OCI-LY3 (cell line): ENCODE data around the gene MRPL28.
"Not testable (repeated sequence)": the region's sequence is repeated elsewhere in the genome, so short reads cannot be mapped to it uniquely, and the experiment has no call there.

Source experiments
- H2AFZ ChIP-seq: fragments of 200-600, 300-600 bp; shearing (Covaris generic); 2 replicates; pipeline ENCODE4 v1.6.0; 2014; ENCODE audit warnings: antibody characterized with exemption, low read depth, low read length
- H3K27ac ChIP-seq: fragments of 200-600, 300-600 bp; sonication (generic); 2 replicates; pipeline ENCODE4 v1.5.1; 2014; ENCODE audit warnings: mild to moderate bottlenecking, low read length, moderate library complexity, mixed read lengths
- H3K27me3 ChIP-seq: fragments of 200-600, 300-600 bp; sonication (generic); 2 replicates; pipeline ENCODE4 v1.6.1; 2014; ENCODE audit warnings: low read depth, low read length, mixed read lengths
- H3K36me3 ChIP-seq: fragments of 200-600, 300-600 bp; sonication (generic); replicated peaks from 2 replicates; pipeline ENCODE3; 2014; ENCODE audit warnings: low read depth, low read length, mixed read lengths
- H3K4me1 ChIP-seq: fragments of 300-600, 200-600 bp; sonication (generic); 2 replicates; pipeline ENCODE4 v1.6.1; 2014; ENCODE audit warnings: low read length, mixed read lengths
- H3K4me2 ChIP-seq: fragments of 200-600, 300-600 bp; sonication (generic); 2 replicates; pipeline ENCODE4 v1.6.1; 2014; ENCODE audit warnings: low read length, mixed read lengths
- H3K4me3 ChIP-seq: fragments of 300-600, 200-600 bp; sonication (generic); 2 replicates; pipeline ENCODE4 v1.5.1; 2014; ENCODE audit warnings: antibody characterized with exemption, mild to moderate bottlenecking, low read length, moderate library complexity
- H3K79me2 ChIP-seq: fragments of 300-600, 200-600 bp; shearing (Covaris generic); 2 replicates; pipeline ENCODE4 v1.6.1; 2014; ENCODE audit warnings: mild to moderate bottlenecking, low read length, mixed read lengths
- H3K9ac ChIP-seq: fragments of 300-600, 200-600 bp; shearing (Covaris generic); 2 replicates; pipeline ENCODE4 v1.6.0; 2014; ENCODE audit warnings: mild to moderate bottlenecking, low read length, moderate library complexity
- H3K9me3 ChIP-seq: fragments of 200-600, 300-600 bp; shearing (Covaris generic); 2 replicates; pipeline ENCODE4 v1.6.1; 2014; ENCODE audit warnings: low read length, mixed read lengths; ENCODE audit not compliant: insufficient read depth
- H4K20me1 ChIP-seq: fragments of 200-600, 300-600 bp; sonication (generic); 2 replicates; pipeline ENCODE4 v1.6.1; 2016; ENCODE audit warnings: low read length, mixed read lengths; ENCODE audit not compliant: insufficient read depth
- CTCF ChIP-seq: fragments of 200-600, 300-600 bp; sonication (generic); IDR thresholded peaks from 2 replicates; pipeline ENCODE4 v1.5.1; 2014; ENCODE audit warnings: antibody characterized with exemption, low read length, low read depth
- EZH2phosphoT487 ChIP-seq: fragments of 200-600 bp; shearing (Covaris generic); IDR thresholded peaks from 2 replicates; pipeline ENCODE4 v1.6.1; 2018; ENCODE audit warnings: antibody characterized with exemption, mixed run types, low read depth

MRPL28 gene

GRCh38 chr16:370443-370842 lies at the start of gene MRPL28:
MRPL28 (minus strand) TSS chr16:370538; CDS start chr16:370218, 320 bp downstream.
- no peaks in the 10 kb centered on the region for H3K27me3 ChIP-seq
- H3K4me2 ChIP-seq = peak within 1 kb of the TSS; percentile 86
- H3K36me3 ChIP-seq = peaks cover 17% of the 10 kb centered on the region
- TF ChIP-seq EZH2phosphoT487 = no peak
- TF ChIP-seq CTCF = no peak
- peak within 1 kb of the TSS; percentile 67 for H3K9ac ChIP-seq
- H3K9me3 ChIP-seq = no peaks in the 10 kb centered on the region
- peak within 1 kb of the TSS; percentile 74; the same call in 1 of the 2 replicates for H2AFZ ChIP-seq
- H3K4me1 ChIP-seq = peaks cover 13% of the 10 kb centered on the region
- peak within 1 kb of the TSS; percentile 68 for H3K4me3 ChIP-seq
- no peaks in the 10 kb centered on the region; the same call in 1 of the 2 replicates for H4K20me1 ChIP-seq
- H3K79me2 ChIP-seq = peaks cover 6% of the 10 kb centered on the region; the same call in 1 of the 2 replicates
- peak within 1 kb of the TSS; percentile 56 for H3K27ac ChIP-seq

- not testable (repeated sequence) for H3K9ac ChIP-seq, H3K36me3 ChIP-seq, H3K4me3 ChIP-seq, H3K4me2 ChIP-seq, H3K4me1 ChIP-seq, H2AFZ ChIP-seq, H3K9me3 ChIP-seq, H3K79me2 ChIP-seq, H3K27ac ChIP-seq, H4K20me1 ChIP-seq, H3K27me3 ChIP-seq
Observed at GRCh38 chr16:415170-415498, 44.8 kb upstream of the MRPL28 start.

GRCh38 chr16:414395-415169 lies 44.2 kb upstream of the MRPL28 start:
- Histone ChIP-seq H3K27ac (no peak overlapping the region), H3K4me3 (no peak overlapping the region), H3K4me1 (no peaks in the 10 kb centered on the region), H3K27me3 (no peaks in the 10 kb centered on the region), H4K20me1 (no peaks in the 10 kb centered on the region), H3K79me2 (no peaks in the 10 kb centered on the region), H3K4me2 (no peak overlapping the region), H3K36me3 (no peaks in the 10 kb centered on the region), H3K9ac (no peak overlapping the region), H3K9me3 (no peaks in the 10 kb centered on the region), H2AFZ (no peak overlapping the region)
- TF ChIP-seq CTCF (no peak), EZH2phosphoT487 (no peak)

GRCh38 chr16:411576-412265 lies 41.4 kb upstream of the MRPL28 start:
- TF ChIP-seq EZH2phosphoT487 (no peak), CTCF (no peak)
- Histone ChIP-seq H2AFZ (no peak overlapping the region), H4K20me1 (no peaks in the 10 kb centered on the region), H3K27ac (no peak overlapping the region), H3K4me3 (no peak overlapping the region), H3K36me3 (no peaks in the 10 kb centered on the region), H3K4me1 (no peaks in the 10 kb centered on the region), H3K9ac (no peak overlapping the region), H3K9me3 (no peaks in the 10 kb centered on the region), H3K27me3 (no peaks in the 10 kb centered on the region), H3K4me2 (no peak overlapping the region), H3K79me2 (no peaks in the 10 kb centered on the region)
